Mesenteric fat pad (tissue), 1 donor: ENCODE measurements around the gene ATG5. TPM values are rescaled to one million over a fixed set of nuclear protein-coding genes. Genes with fewer than 3 reads are reported as not detected.
"Not testable (repeated sequence)": the region's sequence is repeated elsewhere in the genome, so short reads cannot be mapped to it uniquely, and the experiment has no call there.

Experiments used
- DNase-seq: peaks from one replicate; pipeline ENCODE4 v3.0.0-alpha.2; 2020; ENCODE audit warnings: low spot score
- total RNA-seq: library from RNA; stranded (reverse); fragmentation: NEBNext Ultra II Directional; extraction: Animal tissue kit (Norgen Biotek cat#: 25700); gene quantifications from one replicate; pipeline ENCODE4 v1.2.1, GENCODE V29; 2021
- donor health status: DM: yes; HTN: yes; CAD: no.

Gene ATG5
- total RNA-seq, 1 donor from 2014 or later = 31.2 TPM

GRCh38 chr6:106259748-106260147 lies 65.8 kb downstream of the ATG5 start:
- not testable (repeated sequence) for DNase-seq

- no peak for DNase-seq
Measured at GRCh38 chr6:106258726-106259125, 66.8 kb downstream of the ATG5 start.

GRCh38 chr6:106257195-106257594 lies 68.4 kb downstream of the ATG5 start:
- DNase-seq = no peak

GRCh38 chr6:106256201-106256968 lies 69.2 kb downstream of the ATG5 start:
- DNase-seq = no peak

GRCh38 chr6:106255306-106255705 lies 70.3 kb downstream of the ATG5 start:
- DNase-seq = no peak

GRCh38 chr6:106254636-106255035 lies 70.9 kb downstream of the ATG5 start:
- no peak for DNase-seq

- no peak for DNase-seq
Measured at GRCh38 chr6:106253731-106254130, 71.8 kb downstream of the ATG5 start.

- no peak for DNase-seq
Measured at GRCh38 chr6:106253172-106253571, 72.4 kb downstream of the ATG5 start.

- no peak for DNase-seq
Measured at GRCh38 chr6:106252687-106253086, 72.9 kb downstream of the ATG5 start.

- DNase-seq = not testable (repeated sequence)
Measured at GRCh38 chr6:106251531-106252255, 73.9 kb downstream of the ATG5 start.

- no peak for DNase-seq
Measured at GRCh38 chr6:106250953-106251352, 74.6 kb downstream of the ATG5 start.

- no peak for DNase-seq
Measured at GRCh38 chr6:106249658-106250057, 75.9 kb downstream of the ATG5 start.

- DNase-seq = no peak
Measured at GRCh38 chr6:106247733-106248132, 77.8 kb downstream of the ATG5 start.

GRCh38 chr6:106247293-106247692 lies 78.3 kb downstream of the ATG5 start:
- DNase-seq = no peak

- no peak for DNase-seq
Measured at GRCh38 chr6:106244931-106245330, 80.6 kb downstream of the ATG5 start.

- DNase-seq = no peak
Measured at GRCh38 chr6:106244521-106244920, 81.0 kb downstream of the ATG5 start.

- DNase-seq = no peak
Measured at GRCh38 chr6:106243261-106243660, 82.3 kb downstream of the ATG5 start.

GRCh38 chr6:106241498-106241897 lies 84.1 kb downstream of the ATG5 start:
- no peak for DNase-seq

GRCh38 chr6:106237286-106237685 lies 88.3 kb downstream of the ATG5 start:
- DNase-seq = no peak

- not testable (repeated sequence) for DNase-seq
Measured at GRCh38 chr6:106229876-106230445, 95.6 kb downstream of the ATG5 start.

GRCh38 chr6:106227612-106228507 lies 97.7 kb downstream of the ATG5 start:
- DNase-seq = no peak
